ENCODE results near the gene ACTR1B.
"Not testable (repeated sequence)": the region's sequence is repeated elsewhere in the genome, so short reads cannot be mapped to it uniquely, and the experiment has no call there.

Gene ACTR1B

DNA sequence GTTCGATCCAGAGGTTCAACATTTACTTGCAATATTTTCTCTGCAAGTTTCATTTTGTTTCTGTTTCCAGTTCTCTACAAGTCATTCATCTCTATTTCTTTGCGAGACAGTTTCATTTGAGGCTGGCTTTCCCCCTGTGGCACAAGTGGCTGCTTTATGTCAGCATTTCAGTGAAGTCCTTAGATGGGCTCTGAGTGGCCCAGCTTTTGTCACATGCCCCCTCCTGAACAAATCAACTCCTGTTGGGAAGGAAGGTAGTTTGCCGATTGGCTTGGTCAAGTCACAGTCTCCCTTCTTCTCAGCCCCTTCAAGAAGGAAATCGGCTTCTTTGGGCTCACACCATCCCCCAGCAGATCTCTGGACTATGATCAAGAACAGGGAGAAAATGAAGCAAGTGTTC lies 55.1 kb downstream of the ACTR1B start:
- not testable (repeated sequence) for DNase-seq
